Osteocyte (in vitro differentiated cells): Measurements from ENCODE around the gene DCAF5. TPM values are rescaled to one million over a fixed set of nuclear protein-coding genes. Genes with fewer than 3 reads are reported as not detected.

Source experiments
- DNase-seq: peaks from one replicate; pipeline ENCODE4 v3.0.0; 2021; ENCODE audit warnings: mixed read lengths; ENCODE audit not compliant: unreplicated experiment; ENCODE audit errors: extremely low spot score
- H3K27ac Mint-ChIP-seq: one replicate; pipeline ENCODE4 v1.8.0; 2021; ENCODE audit warnings: mild to moderate bottlenecking, mixed read lengths; ENCODE audit not compliant: unreplicated experiment
- H3K27me3 Mint-ChIP-seq: one replicate; pipeline ENCODE4 v1.8.0; 2021; ENCODE audit warnings: mixed read lengths; ENCODE audit not compliant: unreplicated experiment
- H3K36me3 Mint-ChIP-seq: one replicate; pipeline ENCODE4 v1.8.0; 2021; ENCODE audit warnings: mixed read lengths; ENCODE audit not compliant: unreplicated experiment
- H3K4me1 Mint-ChIP-seq: one replicate; pipeline ENCODE4 v1.8.0; 2021; ENCODE audit warnings: mixed read lengths; ENCODE audit not compliant: unreplicated experiment
- H3K4me3 Mint-ChIP-seq: one replicate; pipeline ENCODE4 v1.8.0; 2021; ENCODE audit warnings: mild to moderate bottlenecking, moderate library complexity, mixed read lengths; ENCODE audit not compliant: unreplicated experiment
- H3K9me3 Mint-ChIP-seq: one replicate; pipeline ENCODE4 v1.8.0; 2021; ENCODE audit warnings: mixed read lengths; ENCODE audit not compliant: unreplicated experiment
- total RNA-seq: library from RNA; stranded (reverse); gene quantifications from 2 replicates; pipeline ENCODE4 v1.2.1, GENCODE V29; 2021
- TF ChIP-seq, protein P1 (sequence below): fragments of 200-600 bp; sonication (generic); IDR thresholded peaks from 2 replicates; pipeline ENCODE4 v1.5.0; 2021; ENCODE audit warnings: antibody characterized with exemption, mild to moderate bottlenecking, moderate library complexity

DCAF5 gene
- total RNA-seq, 1 donor from 2014 or later: 56.1 TPM

DNA sequence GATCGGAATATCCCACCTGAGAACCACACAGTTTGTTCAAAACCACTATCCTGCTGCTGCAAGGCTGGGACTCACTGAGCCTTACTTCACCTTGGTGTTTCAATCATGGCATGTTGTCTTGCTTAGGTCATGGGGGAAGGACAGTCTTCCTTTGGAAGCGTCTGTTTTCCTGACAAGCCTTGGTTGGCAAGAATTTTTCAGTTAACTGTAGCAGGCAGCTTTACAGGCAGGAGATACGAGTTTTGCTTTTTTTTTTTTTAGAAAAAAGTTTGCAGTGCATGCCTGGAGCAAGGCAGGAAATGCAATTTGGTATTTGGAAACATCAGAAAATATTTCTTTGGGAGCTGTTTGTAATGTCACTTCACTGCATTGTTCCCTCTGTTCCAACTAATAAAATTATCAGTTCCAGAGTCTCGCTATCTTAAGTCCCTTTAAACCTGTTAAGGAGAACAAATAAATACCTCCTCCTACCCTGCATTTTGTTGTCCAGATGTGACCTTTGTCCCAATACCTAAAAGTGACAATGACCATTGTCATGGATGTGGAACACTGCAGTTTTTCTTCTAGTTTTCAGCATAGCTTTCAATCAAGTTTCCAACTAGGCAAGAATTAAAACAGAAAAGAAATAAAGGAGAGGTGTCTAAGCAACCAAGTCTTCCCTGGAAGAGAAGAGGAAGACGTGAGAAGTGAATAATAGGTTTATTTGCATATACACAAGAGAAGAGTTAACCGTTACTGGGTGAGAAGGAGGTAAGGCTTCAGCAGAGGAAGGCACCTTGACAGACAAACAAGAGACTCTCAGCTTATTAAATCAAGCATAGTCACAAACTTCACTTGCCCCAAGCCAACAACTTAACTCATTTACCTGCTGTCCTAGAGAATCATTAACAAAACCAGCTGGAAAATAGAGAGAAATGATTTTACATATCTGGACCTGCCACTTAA lies 102.4 kb downstream of the DCAF5 start:
- H3K36me3 Mint-ChIP-seq: peaks cover 33% of the 10 kb centered on the region
- no peak overlapping the region for H3K4me3 Mint-ChIP-seq
- no peaks in the 10 kb centered on the region for H3K9me3 Mint-ChIP-seq
- TF ChIP-seq, protein P1, sequence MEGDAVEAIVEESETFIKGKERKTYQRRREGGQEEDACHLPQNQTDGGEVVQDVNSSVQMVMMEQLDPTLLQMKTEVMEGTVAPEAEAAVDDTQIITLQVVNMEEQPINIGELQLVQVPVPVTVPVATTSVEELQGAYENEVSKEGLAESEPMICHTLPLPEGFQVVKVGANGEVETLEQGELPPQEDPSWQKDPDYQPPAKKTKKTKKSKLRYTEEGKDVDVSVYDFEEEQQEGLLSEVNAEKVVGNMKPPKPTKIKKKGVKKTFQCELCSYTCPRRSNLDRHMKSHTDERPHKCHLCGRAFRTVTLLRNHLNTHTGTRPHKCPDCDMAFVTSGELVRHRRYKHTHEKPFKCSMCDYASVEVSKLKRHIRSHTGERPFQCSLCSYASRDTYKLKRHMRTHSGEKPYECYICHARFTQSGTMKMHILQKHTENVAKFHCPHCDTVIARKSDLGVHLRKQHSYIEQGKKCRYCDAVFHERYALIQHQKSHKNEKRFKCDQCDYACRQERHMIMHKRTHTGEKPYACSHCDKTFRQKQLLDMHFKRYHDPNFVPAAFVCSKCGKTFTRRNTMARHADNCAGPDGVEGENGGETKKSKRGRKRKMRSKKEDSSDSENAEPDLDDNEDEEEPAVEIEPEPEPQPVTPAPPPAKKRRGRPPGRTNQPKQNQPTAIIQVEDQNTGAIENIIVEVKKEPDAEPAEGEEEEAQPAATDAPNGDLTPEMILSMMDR: no peak
- no peaks in the 10 kb centered on the region for H3K27me3 Mint-ChIP-seq
- peak overlapping the region; percentile 25 for H3K27ac Mint-ChIP-seq
- no peak for DNase-seq
- H3K4me1 Mint-ChIP-seq: peaks cover 52% of the 10 kb centered on the region

DNA sequence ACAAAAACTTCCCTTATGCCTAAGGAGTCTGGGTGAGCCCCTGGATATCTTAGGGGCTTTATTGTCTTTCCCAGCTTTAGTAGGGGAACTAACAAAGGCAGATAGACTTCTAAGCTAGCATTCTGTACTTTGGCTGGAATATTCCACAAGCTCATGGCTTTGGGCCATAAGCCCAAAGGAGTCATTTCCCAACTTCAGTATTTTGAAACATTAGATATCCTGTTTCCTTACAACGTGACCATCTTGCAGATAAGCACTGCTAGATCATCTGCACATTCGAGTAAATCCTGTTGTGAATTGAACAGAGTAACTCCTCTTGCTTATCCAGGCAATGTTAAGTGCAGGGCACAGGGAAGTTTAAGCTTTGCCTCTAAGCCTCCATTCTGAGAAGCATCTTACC lies 103.2 kb downstream of the DCAF5 start:
- H3K27ac Mint-ChIP-seq: peak overlapping the region; percentile 14
- no peak for DNase-seq
- no peak overlapping the region for H3K4me3 Mint-ChIP-seq
- peaks cover 25% of the 10 kb centered on the region for H3K36me3 Mint-ChIP-seq
- no peaks in the 10 kb centered on the region for H3K9me3 Mint-ChIP-seq
- TF ChIP-seq, protein P1: no peak
- no peaks in the 10 kb centered on the region for H3K27me3 Mint-ChIP-seq
- peaks cover 49% of the 10 kb centered on the region for H3K4me1 Mint-ChIP-seq

GRCh38 chr14:69048456-69048855 lies 104.5 kb downstream of the DCAF5 start:
- DNase-seq: no peak
- Mint-ChIP-seq H3K27ac (no peak overlapping the region), H3K36me3 (peaks cover 16% of the 10 kb centered on the region), H3K27me3 (no peaks in the 10 kb centered on the region), H3K4me1 (peaks cover 58% of the 10 kb centered on the region), H3K4me3 (no peak overlapping the region), H3K9me3 (no peaks in the 10 kb centered on the region)
- TF ChIP-seq, protein P1: no peak

DNA sequence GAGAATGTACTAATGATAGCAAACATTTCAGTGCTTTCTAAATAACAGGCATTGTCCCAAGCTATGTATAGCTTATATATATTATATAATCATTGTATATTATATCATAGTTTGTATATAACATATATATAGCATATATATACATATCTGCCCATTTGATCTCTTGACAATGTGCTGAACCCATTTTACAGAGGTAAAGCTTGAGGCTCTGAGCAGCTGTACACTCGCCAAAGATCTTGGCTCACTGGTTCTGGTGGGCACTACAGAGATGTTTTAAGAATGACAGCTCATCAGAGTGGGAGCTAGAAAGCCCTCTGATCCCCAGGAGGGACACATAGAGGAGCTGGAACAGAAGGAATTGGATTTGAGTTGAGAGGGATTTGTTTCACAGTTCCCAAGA lies 105.7 kb downstream of the DCAF5 start:
- no peak overlapping the region for H3K27ac Mint-ChIP-seq
- peaks cover 7% of the 10 kb centered on the region for H3K36me3 Mint-ChIP-seq
- no peaks in the 10 kb centered on the region for H3K27me3 Mint-ChIP-seq

DNA sequence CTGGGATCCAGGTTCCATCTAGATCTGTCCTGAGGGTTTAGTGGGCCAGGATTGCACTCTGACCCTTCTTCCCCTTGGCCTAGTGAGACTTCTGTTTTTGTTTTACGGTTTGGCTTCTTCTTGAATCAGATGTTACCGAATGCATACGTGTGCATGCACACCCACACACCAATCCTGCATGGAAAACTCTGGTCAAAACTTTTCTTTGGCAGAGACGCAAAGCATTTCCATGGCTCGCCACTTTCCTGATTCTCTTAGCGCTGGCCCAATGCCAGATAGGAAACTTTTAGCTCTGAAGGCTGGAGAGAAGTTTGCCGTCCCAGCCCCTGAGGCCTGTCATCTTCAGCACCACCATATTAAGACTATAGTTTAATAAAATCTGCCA lies 106.5 kb downstream of the DCAF5 start:
- Mint-ChIP-seq H3K4me1 (peaks cover 57% of the 10 kb centered on the region), H3K4me3 (no peak overlapping the region), H3K36me3 (peaks cover 3% of the 10 kb centered on the region), H3K27ac (peak overlapping the region; percentile 72), H3K27me3 (no peaks in the 10 kb centered on the region), H3K9me3 (no peaks in the 10 kb centered on the region)
- DNase-seq: no peak
- TF ChIP-seq, protein P1: no peak

More for the DNA sequence above, 105.7 kb downstream of the DCAF5 start:
- TF ChIP-seq, protein P1: no peak
- no peak for DNase-seq
- no peak overlapping the region for H3K4me3 Mint-ChIP-seq
- H3K4me1 Mint-ChIP-seq: peaks cover 61% of the 10 kb centered on the region
- H3K9me3 Mint-ChIP-seq: no peaks in the 10 kb centered on the region
